ENCODE data around the gene KCNQ1.

Gene KCNQ1

DNA sequence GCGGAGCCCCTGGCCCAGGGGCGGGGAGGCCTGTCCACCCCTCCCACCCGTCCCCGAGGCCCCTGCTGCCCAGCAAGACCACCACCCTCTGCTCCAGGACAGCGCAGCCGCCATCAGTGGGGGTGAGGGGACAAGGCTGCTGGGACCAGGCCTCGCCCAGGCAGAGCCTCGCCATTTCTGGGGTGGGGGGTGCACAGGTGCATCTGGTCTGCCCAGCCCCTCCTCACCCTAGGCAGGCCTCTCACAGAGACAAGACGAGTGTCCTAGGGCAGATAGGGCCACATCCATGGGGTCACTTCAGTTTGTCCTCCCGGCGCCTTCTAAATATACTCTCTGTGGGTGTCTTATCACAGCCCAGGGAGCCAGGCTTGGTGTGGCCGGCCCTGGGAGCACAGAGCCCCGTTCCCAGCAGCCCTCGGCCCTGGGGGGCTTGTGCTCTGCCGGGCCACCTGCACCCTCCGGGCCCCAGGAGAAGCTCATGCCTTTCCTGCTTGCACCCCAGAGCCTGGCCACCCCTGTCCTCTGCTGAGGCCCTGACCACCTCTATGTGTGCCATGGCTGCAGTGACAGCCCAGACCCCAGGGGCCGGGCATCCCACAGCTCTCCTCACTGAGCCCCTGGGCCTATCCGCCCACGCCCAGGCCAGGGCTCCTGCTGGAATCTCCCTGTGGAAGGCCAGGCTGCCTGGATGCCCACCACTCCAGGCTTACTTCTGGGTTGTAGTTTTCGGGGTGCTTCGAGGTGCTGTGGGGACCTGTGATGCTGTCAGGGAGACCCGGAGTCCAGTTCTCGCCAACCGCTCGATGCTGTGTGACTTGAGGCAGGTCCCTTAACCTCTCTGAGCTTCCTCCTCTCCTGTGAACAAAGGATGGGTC is 70.8 kb downstream of the KCNQ1 start:
- DNase-seq: no peak

DNA sequence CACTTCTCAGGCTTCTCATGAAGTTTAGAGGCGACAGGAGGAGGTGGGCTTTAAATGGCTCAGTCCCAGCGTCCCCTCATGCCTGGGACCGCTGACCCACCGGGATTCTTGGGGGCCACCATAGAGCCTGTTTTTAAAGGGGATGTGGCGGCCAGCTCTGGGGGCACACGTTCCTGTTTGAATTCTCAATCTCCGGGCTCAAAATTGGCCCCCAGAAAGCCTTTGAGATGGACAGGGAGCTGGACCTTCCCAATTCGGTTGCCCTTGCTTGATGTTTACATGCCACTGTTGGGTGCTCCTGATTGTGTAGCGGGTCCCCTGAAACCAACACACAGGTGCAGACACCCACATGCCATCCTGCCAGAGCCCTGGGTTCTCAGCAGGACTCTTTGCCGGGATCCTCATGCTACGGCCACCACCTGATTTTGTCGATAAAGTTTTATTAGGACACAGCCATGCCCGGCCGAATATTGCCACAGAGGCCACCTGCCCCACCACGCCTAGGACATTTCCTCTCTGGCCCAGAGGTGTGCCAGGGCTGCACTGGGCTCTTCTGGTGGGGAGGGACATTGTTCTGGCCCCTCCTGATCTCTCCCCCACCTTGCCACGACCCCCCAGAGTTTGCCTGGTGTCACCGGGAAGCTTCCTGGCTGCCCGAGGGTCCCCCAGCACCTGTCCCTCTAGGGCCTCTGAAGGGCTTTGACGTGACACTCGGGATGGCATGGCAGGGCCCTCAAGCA is 71.6 kb downstream of the KCNQ1 start:
- DNase-seq: no peak

DNA sequence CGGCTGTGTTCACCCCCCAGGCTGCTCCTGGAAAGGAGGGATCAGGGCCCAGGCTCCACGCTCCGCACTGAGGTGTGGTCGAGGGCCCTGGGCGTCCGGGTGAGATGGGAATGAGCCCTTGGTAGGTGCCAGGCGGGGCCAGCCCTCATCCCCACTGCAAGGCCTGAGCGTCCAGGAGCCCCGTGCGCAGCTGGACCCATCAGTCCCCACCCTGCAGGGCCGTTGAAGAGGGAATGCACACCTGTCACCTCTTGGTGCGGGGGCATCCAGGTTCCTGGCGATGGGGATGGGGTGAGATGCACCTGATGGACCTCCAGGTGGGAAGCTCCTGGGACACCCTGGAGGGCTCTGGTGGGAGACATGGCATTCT is 72.2 kb downstream of the KCNQ1 start:
- no peak for DNase-seq

DNA sequence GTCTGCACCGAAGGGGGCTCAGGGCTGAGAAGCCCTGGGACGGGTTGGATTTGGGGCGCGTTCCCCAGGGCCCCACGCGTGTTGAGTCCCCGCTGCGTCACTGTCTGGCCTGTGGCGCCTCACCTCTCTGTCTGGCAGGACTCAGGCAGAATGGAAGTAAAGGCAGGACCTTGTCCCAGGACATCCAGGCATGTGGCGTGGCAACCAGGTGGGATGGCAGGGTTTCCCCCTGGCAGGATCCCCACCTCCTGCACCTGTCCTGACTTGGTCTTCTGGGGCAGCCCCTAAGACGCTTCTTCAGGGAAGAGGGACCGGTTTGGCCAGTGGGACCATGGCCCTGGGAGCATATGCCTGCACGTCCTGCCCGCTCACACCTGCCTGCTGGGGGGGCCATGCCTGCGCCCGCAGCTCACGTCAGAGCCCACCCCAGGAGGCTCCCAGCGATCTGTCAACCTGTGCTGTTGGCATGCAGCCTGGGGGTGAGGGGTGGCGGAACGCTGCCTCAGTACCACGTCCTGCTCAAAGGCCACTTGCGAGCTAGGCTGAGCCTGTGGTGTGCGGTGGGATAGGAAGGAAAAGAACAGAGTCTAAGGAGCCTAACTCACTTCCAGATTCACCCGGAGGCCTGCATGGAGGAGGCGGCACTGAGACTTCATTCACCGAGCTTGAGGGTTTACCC is 72.7 kb downstream of the KCNQ1 start:
- no peak for DNase-seq

DNA sequence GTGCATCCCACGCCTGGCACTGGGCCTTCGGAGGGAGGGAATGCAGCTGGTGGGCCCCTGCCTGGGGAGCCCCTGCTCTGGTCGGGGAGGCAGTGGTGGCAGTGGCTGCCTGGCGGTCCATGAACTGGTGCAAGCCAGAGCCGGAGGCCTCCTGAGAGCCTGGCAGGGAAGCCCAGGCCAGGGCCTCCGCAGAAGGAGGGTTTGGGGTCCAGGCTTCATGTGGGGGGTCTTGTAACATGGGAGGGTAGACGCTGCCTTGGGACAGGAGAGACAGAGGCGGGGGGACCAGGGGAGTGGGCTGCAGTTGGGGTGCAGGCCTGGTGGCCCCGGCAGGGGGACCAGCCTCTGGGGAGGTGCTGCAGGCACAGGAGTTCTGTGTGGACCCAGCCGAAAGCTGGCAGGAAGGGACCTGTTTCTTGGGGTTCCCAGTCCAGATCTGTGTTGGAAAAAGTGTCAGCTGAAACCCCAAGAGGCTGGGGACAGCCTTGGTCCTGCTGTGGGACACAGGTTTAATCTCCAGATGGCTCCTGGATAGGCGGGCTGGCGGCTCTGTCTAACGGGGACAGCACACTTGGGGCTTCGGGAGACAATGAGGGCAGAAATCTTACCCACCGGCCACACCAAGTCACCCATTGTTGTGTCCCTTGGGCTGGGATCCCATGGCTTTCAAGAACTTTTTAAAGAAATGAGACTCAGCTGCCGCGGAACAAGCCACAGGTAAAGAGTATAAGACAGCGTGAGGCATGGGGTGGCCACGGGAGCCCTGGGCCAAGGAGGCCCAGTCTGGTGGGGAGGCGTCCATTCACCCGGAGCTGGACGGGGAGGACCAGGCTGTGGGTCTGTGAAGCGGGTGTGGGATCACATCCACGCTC is 73.5 kb downstream of the KCNQ1 start:
- no peak for DNase-seq

DNA sequence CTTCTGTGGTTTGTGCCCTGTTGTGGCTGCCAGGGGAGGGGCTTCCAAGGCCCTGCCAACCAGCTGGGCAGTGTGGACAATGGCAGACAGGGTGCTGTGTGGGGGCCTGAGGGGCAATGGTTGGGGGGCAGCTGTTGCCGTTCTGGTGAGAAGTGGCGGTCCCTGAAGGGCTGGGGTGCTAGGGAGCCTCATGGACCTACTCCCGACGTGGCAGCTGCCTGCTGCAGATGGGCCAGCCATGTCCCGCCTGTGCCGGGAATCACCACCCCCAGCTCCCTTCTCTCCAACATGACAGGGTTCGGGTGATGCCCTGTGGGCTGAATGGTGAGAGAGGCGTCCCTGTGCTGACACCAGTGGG is 74.2 kb downstream of the KCNQ1 start:
- no peak for DNase-seq

DNA sequence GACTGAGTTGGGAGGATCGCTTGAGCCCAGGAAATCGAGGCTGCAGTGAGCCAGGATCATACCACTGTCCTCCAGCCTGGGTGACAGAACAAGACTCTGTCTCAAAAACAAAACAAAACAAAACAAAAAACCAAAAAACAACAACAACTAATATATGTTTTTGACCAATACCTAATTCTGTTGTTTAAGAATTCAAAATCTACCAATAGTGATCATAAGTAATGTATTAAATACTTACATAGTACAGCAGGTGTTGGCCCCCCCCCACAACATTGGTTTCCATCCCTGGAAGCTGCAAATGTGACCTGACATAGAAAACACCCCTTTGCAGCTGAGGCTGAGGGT is 74.7 kb downstream of the KCNQ1 start:
- DNase-seq: no peak

DNA sequence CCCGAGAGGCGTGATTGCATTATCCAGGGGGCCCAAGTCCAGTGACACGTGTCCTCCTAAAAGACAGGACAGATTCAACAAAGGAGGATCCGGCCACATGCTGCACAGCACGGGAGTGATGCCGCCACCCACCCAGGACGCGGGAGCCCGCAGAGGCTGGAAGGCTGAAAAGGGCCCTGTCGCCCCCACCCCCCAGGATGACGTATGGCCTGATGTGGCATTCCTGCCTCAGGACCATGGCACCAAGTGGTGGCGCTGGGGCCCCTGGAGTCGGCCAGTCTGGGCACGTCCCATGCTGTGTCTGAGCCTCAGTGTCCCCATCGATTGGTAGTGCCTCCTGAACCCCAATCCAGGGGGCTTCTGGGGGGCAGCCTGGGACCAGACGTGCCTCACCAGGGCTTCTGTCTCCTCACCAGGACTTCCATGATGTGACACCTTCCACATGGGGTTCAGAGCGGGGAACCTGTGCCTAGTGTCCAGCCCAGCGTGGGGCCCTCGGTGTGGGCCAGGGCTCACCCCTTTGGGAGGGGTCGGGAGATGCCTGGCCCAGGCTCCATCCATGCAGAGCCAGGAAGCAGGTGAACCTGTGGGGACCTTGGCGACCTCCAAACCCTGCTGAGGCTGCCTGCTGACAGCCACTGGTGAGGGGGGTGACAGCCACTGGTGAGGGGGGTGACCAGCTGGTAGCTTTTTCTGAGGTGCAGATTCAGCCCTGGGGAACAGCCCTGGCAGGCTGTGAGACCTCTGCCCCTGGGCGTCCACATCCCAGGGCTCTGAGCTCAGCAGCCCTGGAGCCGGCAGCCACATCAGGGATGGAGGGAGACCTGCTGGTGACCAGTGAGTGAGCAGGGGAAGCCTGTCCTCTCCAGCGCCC is 75.3 kb downstream of the KCNQ1 start:
- DNase-seq: no peak

DNA sequence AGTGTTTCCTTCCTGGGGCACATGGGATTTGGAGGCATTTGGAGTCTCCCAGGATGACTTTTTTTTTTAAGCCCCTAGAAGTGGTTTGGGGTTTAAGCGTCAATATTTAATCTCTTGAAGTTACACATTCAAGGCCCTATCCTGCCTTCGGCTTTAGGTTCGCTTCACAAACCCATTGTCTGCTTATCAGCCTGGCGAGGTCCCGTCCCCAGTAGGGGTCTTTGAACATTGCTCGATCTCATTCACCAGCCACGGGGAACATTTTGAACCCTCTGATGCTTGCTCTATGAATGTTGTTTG is 75.9 kb downstream of the KCNQ1 start:
- no peak for DNase-seq

DNA sequence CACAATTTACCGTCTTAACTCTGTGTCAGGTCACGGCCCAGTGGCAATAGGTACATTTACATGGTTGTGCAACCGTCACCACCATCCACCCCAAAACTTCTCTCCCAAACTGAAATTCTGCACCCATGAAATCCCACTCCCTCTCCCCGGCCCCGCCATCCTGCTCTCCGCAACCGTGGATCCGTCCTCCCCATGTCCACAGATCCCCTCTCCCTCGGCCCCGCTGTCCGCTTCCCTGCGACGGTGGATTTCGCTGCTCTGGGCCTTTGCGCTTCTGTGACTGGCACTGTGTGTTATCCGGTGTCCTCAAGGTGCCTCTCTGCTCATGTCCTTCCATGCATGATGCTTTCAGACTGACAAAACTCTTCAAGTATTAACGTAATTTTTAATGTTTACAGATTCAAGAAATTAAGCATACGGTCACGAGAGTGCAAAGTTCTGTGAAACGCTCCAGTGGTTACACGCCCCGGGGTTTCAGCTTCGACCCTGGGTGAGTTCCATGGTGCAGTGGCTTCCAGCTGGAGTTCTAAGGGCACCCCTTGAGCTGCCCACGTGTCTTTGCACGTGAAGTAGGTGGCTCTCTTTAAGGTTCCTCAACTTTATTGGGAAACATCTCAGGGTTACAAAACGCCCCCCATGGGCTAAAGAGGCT is 76.4 kb downstream of the KCNQ1 start:
- no peak for DNase-seq

DNA sequence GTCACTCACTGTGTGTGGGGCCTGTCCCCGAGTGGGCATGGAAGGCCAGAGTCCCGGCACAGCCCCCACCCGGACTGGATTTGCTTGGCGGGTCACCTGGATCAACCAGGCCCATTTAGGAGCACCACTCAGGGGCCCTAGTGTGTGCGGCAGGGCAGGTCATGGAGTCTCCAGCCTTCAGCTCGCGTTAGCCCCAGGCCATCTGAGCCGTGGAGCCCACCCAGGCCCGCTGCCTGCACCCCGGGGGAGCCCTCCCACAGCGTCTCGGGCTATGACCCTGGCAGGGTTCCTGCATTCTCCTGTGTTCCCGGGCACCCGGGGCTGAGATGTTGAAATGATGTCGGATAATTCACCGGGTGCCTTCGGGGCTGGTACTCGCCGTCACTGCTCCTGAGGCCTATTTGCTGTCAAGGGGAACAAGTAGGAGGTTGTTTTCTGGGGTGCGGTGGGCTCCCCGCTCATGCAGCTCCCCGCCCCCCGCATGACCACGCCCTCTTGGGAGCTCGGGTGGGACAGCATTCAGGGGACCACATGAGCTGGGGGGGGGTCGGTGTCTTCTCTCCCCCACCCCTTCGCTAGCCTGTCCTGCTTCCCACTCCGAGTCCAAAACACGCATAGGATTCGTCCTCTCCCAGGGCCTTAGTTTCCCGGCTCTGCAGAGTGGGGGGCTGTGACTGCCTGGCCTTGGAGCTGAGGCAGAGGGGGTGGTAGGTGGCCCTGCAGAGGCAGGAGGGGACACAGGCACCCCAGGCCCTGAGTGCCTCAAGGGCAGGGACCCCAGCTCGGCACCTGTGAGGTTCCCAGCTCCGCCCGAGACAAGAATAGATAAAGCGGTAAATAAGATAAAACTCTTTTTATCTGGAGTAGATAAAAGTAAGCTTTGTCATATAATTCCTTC is 77.2 kb downstream of the KCNQ1 start:
- DNase-seq: no peak

DNA sequence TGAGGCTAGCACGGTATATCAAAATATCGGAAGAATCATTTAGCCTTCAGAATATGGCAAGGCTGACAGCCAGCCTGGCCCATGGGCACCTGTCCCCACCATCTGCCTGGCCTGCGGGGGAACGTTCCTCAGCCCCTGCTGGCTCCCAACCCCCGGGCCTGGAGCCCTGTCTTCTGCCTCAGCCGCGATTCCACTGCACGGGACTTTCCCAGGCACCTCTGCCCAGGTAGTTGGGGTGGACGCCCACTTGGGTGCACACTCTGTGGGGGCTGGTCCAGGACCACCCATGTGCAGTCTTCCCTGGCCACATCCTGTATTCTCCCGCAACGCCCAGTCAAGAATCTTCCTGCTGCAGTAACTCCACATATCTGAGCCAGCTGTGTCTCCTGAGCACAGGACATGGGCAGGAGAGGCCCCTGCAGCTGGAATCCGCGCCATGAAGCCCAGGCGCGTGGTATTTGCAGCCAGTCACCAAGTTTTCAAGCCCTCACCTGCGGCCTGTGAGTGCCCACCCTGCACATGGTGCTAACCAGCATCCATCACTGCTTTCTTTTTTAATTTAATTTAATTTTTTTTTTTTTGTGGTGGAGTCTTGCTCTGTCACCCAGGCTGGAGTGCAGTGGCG is 77.9 kb downstream of the KCNQ1 start:
- DNase-seq: no peak

DNA sequence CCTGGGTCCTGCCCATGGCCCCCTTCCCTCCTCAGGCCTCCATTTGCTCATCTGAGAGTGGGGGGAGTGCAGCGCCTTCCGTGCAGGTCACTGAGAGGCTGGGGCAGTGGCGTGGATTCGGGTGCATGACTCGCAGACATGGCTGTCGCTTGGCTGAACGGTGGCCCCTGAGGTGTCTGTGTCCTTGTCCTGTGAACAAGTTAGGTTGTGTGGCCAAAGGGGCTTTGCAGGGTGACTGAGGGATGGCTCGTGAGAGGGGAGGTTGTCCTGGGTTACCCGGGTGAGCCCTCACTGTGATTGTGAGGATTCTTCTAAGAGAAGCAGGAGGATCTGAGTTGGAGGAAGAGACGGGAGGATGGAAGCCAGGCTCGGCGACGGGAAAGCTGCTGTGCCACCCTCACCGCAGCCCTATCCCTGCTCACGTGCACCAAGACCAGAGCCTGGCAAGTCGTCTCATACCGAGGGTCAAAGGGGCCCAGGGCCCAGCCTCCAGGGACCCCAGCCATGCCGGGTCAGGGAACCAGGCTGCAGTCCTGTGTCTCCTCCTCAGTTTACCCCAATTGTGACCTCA is 79.1 kb downstream of the KCNQ1 start:
- DNase-seq: no peak

DNA sequence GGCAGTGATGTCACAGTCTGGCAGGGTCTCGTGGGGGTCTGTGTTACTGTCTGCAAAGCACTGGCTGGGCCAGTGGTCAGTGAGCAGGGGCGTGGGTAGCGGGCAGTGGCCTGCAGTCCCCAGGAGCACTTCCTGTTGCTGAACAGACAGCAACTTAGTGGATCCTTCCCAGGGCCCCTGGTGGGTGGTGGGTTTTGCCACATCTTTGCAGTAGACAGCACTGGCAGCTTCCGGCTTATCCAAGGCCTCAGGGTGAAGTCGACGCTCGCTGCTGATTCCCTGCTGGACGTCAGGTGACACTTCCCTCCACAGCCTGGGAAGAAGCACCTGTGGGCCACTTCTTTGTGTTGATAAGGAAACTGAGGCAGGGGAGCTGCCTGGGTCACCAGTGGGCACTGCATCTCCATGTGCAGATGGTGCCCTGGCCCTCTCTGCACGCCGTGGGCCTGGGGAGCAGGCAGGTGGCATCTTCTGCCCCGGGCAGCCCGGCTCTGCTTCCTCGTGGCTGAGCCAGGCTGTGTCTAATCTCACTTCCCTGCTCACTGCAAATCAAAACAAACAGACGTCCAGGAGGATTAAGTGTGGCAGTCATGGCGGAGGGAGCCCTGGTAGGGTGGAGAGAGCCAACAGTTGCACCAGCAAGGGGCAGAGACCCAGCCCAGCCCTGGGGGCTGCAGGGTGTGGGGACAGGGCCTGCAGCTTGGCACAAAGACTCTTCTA is 79.8 kb downstream of the KCNQ1 start:
- DNase-seq: no peak

DNA sequence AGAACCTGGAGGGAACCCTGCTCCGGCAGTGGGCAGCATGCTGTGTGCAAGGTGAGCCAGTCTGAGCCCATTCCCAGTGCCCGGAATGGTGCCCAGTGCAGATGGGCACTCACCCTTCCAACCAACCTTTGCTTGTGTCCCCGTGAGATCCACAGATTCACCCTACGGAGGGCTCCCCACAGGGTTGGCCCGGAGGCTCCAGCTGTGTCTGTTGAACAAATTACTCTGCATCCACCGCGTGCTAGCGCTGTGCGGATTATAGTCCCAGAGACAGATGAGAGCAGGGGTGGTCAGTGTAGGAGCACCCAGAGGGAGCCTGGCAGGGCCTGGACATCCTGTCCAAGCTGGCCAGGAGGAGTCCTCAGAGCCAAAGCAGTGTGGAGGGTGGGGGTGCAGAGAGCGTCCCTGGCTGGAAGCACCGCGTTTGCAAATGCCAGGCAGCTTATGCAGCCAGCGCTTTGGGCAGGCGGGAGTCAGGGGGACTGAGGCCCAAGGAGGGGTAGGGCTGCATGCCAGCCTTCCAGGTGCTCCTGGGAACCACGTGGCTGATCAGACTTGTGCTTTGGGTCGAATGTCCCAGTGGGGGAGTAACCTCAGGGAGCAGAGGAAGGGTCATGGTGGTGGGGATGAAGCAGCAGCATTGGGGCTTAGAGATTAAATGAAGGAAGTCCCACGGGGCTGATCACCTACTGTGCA is 80.5 kb downstream of the KCNQ1 start:
- peak; percentile 0 for DNase-seq

DNA sequence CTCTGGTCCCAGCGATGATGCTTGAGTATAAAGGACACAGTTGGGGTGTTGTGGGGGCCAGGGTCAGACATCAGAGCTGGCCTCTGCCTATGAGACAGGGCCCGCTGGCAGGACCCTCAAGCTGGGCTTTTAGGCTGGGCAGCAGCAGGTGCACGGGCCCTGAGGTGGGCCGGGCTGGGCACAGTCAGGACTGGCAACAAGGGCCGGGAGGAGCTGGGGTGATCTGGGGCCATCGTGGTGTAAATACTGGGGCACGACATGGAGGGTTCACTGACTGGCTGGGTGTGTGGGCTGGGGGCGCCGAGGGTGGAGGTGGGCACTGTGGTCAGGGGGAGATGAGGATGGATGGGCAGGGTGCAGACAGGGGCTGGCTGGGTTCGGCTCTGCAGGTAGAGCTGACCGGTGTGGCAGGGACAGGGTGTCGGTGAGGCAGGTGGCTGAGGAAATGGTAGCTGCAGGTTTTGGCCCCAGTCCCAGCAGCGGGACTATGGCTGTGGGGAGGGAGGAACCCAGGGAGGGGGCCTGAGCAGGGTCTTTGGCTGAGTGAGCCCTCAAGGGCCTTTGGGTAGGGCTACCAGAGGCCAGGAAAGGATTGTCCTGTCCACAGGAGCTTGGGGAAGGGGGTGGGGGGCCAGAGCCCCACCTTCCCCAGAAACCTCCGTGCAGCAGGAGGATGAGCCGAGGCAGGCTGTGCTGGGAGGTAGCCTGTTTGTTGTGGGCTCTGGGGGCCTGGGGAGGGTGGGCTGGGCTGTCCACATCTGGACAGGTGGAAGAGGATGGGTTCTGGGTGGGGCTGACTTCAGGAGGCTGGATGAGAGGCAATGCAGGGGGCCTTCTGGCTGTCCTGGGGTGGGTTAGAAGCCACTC is 81.4 kb downstream of the KCNQ1 start:
- peak; percentile 2 for DNase-seq

DNA sequence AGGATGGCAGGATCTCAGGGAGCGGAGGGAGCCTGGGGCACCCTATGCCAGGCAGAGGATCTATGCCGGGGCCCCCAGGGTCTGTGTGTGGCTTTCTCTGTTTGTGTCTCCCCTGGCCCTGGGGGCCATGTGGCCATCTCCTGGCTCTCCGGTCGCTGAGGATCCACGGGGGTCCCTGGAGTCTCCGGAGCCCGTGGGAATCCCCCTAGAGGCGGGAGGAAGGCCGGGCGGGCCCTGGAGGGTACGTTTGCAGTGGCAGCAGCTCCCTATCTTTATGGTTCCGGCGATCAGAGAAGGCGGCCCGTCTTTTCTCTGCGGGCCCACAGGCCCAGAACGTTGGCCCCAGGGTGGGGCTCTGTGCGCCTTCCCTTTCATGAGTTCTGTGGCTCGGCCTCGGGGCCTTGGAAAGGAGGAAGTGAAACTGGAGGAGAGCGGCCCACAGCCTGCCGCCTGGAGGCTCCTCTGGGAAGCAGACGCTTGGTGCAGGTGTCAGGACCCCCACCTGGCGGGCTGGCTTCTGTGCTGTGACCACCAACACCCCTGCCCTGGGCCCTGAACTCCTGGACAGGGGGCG is 82.1 kb downstream of the KCNQ1 start:
- DNase-seq: no peak

Data from stimulated activated CD4-positive, alpha-beta T cell treated with anti-CD3 and anti-CD28 coated beads, Interleukin-15, amount 100 ng/mL, for 24 hours (primary cell).